BJ (cell line): ENCODE results near the gene NUP62. TPM values are rescaled to one million over a fixed set of nuclear protein-coding genes. Genes with fewer than 3 reads are reported as not detected.

Experiments used
- CTCF ChIA-PET: fragments of 350-600 bp; formaldehyde crosslinking; extraction: SDS; loops from one replicate; lab custom pipeline; 2021; ENCODE audit warnings: antibody characterized with exemption, inconsistent platforms; lab: Yijun Ruan, JAX
- POLR2A ChIA-PET: fragments of 300-600 bp; sonication (Branson Sonifier 250); formaldehyde crosslinking; extraction: SDS; loops from one replicate; lab custom pipeline; 2021; ENCODE audit warnings: antibody characterized with exemption; lab: Charles Lee
- DNase-seq: peaks from one replicate; pipeline ENCODE4 v3.0.0-alpha.2; 2011; ENCODE audit warnings: low read depth
- H3K27me3 ChIP-seq: 2 replicates; pipeline ENCODE4 v1.6.0; 2011; ENCODE audit warnings: low read length; ENCODE audit not compliant: control insufficient read depth, insufficient read depth
- H3K36me3 ChIP-seq: 2 replicates; pipeline ENCODE4 v1.5.1; 2011; ENCODE audit warnings: low read length; ENCODE audit not compliant: control insufficient read depth, insufficient read depth
- H3K4me3 ChIP-seq: 2 replicates; pipeline ENCODE4 v1.5.1; 2011; ENCODE audit warnings: low read depth, mild to moderate bottlenecking, control low read depth, low read length
- CTCF ChIP-seq: IDR thresholded peaks from 2 replicates; pipeline ENCODE4 v1.5.1; 2011; ENCODE audit warnings: low read depth, mild to moderate bottlenecking, control low read depth, inconsistent platforms, low read length, moderate library complexity; ENCODE audit not compliant: insufficient read depth
- polyA plus RNA-seq: library from polyadenylated mRNA; depleted of rRNA; stranded (reverse); fragments of >200 nt; gene quantifications from 2 replicates; pipeline ENCODE4 v1.2.3, GENCODE V29; 2011

NUP62 gene
- polyA plus RNA-seq, 1 experiment = 15.1 TPM

GRCh38 chr19:49937750-49938381, 8.6 kb upstream of the NUP62 start:
- peak; percentile 96 for TF ChIP-seq CTCF
- CTCF ChIA-PET = interaction anchor here (0.6 to 4.2 kb wide), 12 partner anchors 9 to 198 kb away, joined by 3 to 49 read pairs (median 4); partner anchors contain the start of genes ATF5 and NUP62
- POLR2A ChIA-PET = no interaction called here
- no peak for DNase-seq
- H3K27me3 ChIP-seq = peaks cover under 1% of the 10 kb centered on the region; the same call in 1 of the 2 replicates
- 0 out of 2 replicates have a peak overlapping the region, but pooled peaks have one; percentile 10 for H3K4me3 ChIP-seq
- peaks cover 4% of the 10 kb centered on the region; the same call in 1 of the 2 replicates for H3K36me3 ChIP-seq

GRCh38 chr19:49936549-49936948, 7.2 kb upstream of the NUP62 start:
- Histone ChIP-seq H3K36me3 (peaks cover 4% of the 10 kb centered on the region; the same call in 1 of the 2 replicates), H3K4me3 (no peak overlapping the region), H3K27me3 (no peaks in the 10 kb centered on the region)
- ChIA-PET CTCF (interaction anchor here (1.7 to 4.2 kb wide), 3 partner anchors 18 to 199 kb away, joined by 3 to 49 read pairs (median 22); no protein-coding TSS in a partner anchor), POLR2A (no interaction called here)
- TF ChIP-seq CTCF = no peak
- no peak for DNase-seq

GRCh38 chr19:49933643-49934042, 4.3 kb upstream of the NUP62 start:
- H3K27me3 ChIP-seq = no peaks in the 10 kb centered on the region
- CTCF ChIA-PET = interaction anchor here (1.3 kb wide), 1 partner anchor 202 kb away, joined by 5 read pairs; no protein-coding TSS in a partner anchor
- POLR2A ChIA-PET = no interaction called here
- no peak for DNase-seq
- H3K36me3 ChIP-seq = peaks cover 4% of the 10 kb centered on the region; the same call in 1 of the 2 replicates
- TF ChIP-seq CTCF = no peak
- no peak overlapping the region for H3K4me3 ChIP-seq

GRCh38 chr19:49932731-49933131, 3.4 kb upstream of the NUP62 start:
- CTCF ChIA-PET = interaction anchor here (1.3 kb wide), 1 partner anchor 203 kb away, joined by 5 read pairs; no protein-coding TSS in a partner anchor
- TF ChIP-seq CTCF = no peak
- DNase-seq = no peak
- peaks cover 4% of the 10 kb centered on the region; the same call in 1 of the 2 replicates for H3K36me3 ChIP-seq
- no peak overlapping the region for H3K4me3 ChIP-seq
- POLR2A ChIA-PET = no interaction called here
- H3K27me3 ChIP-seq = no peaks in the 10 kb centered on the region

GRCh38 chr19:49932041-49932451, 2.7 kb upstream of the NUP62 start:
- no peaks in the 10 kb centered on the region for H3K27me3 ChIP-seq
- no peak overlapping the region for H3K4me3 ChIP-seq
- CTCF ChIA-PET = no interaction called here
- no peak for TF ChIP-seq CTCF
- DNase-seq = no peak
- peaks cover 7% of the 10 kb centered on the region for H3K36me3 ChIP-seq
- POLR2A ChIA-PET = no interaction called here
